Ishikawa (cell line): ENCODE measurements around the gene CDC45.

ENCODE experiments used
- CEBPB ChIP-seq: IDR thresholded peaks from 2 replicates; pipeline ENCODE4 v1.6.1; 2012
- CREB1 ChIP-seq: IDR thresholded peaks from 2 replicates; pipeline ENCODE4 v1.6.1; 2012; ENCODE audit warnings: low read depth
- EGR1 ChIP-seq: IDR thresholded peaks from 2 replicates; pipeline ENCODE4 v1.6.1; 2012
- EP300 ChIP-seq: IDR thresholded peaks from 2 replicates; pipeline ENCODE4 v1.6.1; 2012; ENCODE audit warnings: borderline replicate concordance
- FOXM1 ChIP-seq: IDR thresholded peaks from 2 replicates; pipeline ENCODE4 v1.6.1; 2012; ENCODE audit warnings: low read depth, borderline replicate concordance
- NFIC ChIP-seq: IDR thresholded peaks from 2 replicates; pipeline ENCODE4 v1.6.1; 2012
- TAF1 ChIP-seq: IDR thresholded peaks from 2 replicates; pipeline ENCODE4 v1.6.1; 2012; ENCODE audit warnings: low read depth, mild to moderate bottlenecking
- TCF12 ChIP-seq: IDR thresholded peaks from 2 replicates; pipeline ENCODE4 v1.6.1; 2012; ENCODE audit warnings: low read depth
- TEAD4 ChIP-seq: IDR thresholded peaks from 2 replicates; pipeline ENCODE4 v1.6.1; 2012
- YY1 ChIP-seq: IDR thresholded peaks from 2 replicates; pipeline ENCODE4 v1.6.1; 2012; ENCODE audit warnings: low read depth
- ZBTB7A ChIP-seq: IDR thresholded peaks from 2 replicates; pipeline ENCODE4 v1.6.1; 2012; ENCODE audit warnings: low read depth
- TF ChIP-seq, protein P1 (sequence below): IDR thresholded peaks from 2 replicates; pipeline ENCODE4 v1.6.1; 2012; ENCODE audit warnings: low read depth, mild to moderate bottlenecking
- TF ChIP-seq, protein P2 (sequence below): IDR thresholded peaks from 2 replicates; pipeline ENCODE4 v1.6.1; 2012

DNA sequence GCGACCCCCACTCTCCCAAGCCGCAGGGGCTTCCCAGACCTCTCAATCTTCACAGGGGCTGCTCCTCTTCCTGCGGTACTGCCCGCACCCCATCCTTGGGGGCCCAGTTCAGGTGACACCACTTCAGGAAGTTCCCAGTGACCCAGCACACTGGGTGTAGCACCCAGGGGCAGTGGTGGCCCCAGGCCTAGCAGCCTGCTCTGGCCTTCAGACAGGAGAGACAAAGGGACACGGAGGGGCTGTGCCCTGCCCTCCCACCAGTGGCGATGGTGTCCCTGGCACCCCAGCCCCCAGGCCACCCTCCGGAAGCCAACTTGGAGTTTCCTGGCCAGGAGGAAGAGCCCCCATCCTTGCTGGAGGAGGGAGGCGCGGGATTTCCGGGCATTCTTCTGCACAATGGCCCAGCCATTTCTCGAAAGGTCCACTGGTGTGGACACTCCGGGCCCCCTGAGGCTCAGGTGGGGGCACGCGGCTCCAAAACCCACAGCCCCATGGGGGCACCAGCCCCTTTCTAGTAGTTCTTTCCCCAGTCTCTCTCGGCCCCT, 45.5 kb downstream of the CDC45 start:
- TF ChIP-seq NFIC (no peak), EP300 (no peak), TAF1 (no peak), YY1 (no peak), FOXM1 (no peak), CEBPB (no peak), TEAD4 (no peak), EGR1 (no peak), TCF12 (no peak), ZBTB7A (no peak), CREB1 (no peak)
- TF ChIP-seq, protein P1, sequence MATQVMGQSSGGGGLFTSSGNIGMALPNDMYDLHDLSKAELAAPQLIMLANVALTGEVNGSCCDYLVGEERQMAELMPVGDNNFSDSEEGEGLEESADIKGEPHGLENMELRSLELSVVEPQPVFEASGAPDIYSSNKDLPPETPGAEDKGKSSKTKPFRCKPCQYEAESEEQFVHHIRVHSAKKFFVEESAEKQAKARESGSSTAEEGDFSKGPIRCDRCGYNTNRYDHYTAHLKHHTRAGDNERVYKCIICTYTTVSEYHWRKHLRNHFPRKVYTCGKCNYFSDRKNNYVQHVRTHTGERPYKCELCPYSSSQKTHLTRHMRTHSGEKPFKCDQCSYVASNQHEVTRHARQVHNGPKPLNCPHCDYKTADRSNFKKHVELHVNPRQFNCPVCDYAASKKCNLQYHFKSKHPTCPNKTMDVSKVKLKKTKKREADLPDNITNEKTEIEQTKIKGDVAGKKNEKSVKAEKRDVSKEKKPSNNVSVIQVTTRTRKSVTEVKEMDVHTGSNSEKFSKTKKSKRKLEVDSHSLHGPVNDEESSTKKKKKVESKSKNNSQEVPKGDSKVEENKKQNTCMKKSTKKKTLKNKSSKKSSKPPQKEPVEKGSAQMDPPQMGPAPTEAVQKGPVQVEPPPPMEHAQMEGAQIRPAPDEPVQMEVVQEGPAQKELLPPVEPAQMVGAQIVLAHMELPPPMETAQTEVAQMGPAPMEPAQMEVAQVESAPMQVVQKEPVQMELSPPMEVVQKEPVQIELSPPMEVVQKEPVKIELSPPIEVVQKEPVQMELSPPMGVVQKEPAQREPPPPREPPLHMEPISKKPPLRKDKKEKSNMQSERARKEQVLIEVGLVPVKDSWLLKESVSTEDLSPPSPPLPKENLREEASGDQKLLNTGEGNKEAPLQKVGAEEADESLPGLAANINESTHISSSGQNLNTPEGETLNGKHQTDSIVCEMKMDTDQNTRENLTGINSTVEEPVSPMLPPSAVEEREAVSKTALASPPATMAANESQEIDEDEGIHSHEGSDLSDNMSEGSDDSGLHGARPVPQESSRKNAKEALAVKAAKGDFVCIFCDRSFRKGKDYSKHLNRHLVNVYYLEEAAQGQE = no peak
- TF ChIP-seq, protein P2, sequence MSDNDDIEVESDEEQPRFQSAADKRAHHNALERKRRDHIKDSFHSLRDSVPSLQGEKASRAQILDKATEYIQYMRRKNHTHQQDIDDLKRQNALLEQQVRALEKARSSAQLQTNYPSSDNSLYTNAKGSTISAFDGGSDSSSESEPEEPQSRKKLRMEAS = no peak
